PC-3 (cell line): ENCODE data around the gene NFKBIA. TPM values are rescaled to one million over a fixed set of nuclear protein-coding genes. Genes with fewer than 3 reads are reported as not detected.

ENCODE experiments used
- ATAC-seq: fragments of 200-7000 bp; cut with Tn5 transposase; 2 replicates; pipeline ENCODE4 v1.9.1; 2020; ENCODE audit warnings: mild to moderate bottlenecking, moderate library complexity
- BruUV-seq: library from RNA; stranded (reverse); fragments of 400-500 nt; replicated peaks from 2 replicates; lab custom pipeline; 2021; lab: Mats Ljungman, UMichigan
- CTCF ChIA-PET: fragments of 300-600 bp; sonication (Branson Sonifier 250); formaldehyde crosslinking; loops from one replicate; lab custom pipeline; 2022; ENCODE audit warnings: antibody characterized with exemption; lab: Charles Lee
- POLR2A ChIA-PET: fragments of 300-600 bp; sonication (Branson Sonifier 250); formaldehyde crosslinking; loops from one replicate; lab custom pipeline; 2022; ENCODE audit warnings: antibody characterized with exemption; ENCODE audit not compliant: unreplicated experiment; lab: Charles Lee
- DNase-seq: peaks from one replicate; pipeline ENCODE4 v3.0.0-alpha.2; 2015
- H2AFZ ChIP-seq: fragments of 300-600 bp; sonication (generic); 2 replicates; pipeline ENCODE4 v1.6.0; 2016; ENCODE audit warnings: antibody characterized with exemption, low read length
- H3F3A ChIP-seq: fragments of 300-600 bp; sonication (generic); one replicate; pipeline ENCODE4 v1.6.0; 2017; ENCODE audit warnings: antibody characterized with exemption, low read length, control low read depth, mild to moderate bottlenecking; ENCODE audit not compliant: unreplicated experiment
- H3K27ac ChIP-seq: fragments of 300-600 bp; sonication (generic); 2 replicates; pipeline ENCODE4 v1.5.1; 2016; ENCODE audit warnings: mild to moderate bottlenecking, low read length
- H3K27me3 ChIP-seq: fragments of 300-600 bp; sonication (generic); 2 replicates; pipeline ENCODE4 v1.6.1; 2016; ENCODE audit warnings: low read length, mixed read lengths
- H3K36me3 ChIP-seq: fragments of 300-600 bp; sonication (generic); 2 replicates; pipeline ENCODE4 v1.6.1; 2016; ENCODE audit warnings: low read depth, mixed run types, low read length, mixed read lengths
- H3K4me1 ChIP-seq: fragments of 300-600 bp; sonication (generic); 2 replicates; pipeline ENCODE4 v1.5.1; 2016; ENCODE audit warnings: low read length; ENCODE audit not compliant: insufficient read depth
- H3K4me2 ChIP-seq: fragments of 300-600 bp; sonication (generic); 2 replicates; pipeline ENCODE4 v1.6.0; 2016; ENCODE audit warnings: low read length
- H3K4me3 ChIP-seq: fragments of 300-600 bp; sonication (generic); 2 replicates; pipeline ENCODE4 v1.5.1; 2016; ENCODE audit warnings: mild to moderate bottlenecking, low read length, mixed read lengths
- H3K79me2 ChIP-seq: fragments of 300-600 bp; sonication (generic); 2 replicates; pipeline ENCODE4 v1.6.1; 2017; ENCODE audit warnings: low read length, mixed read lengths
- H3K9ac ChIP-seq: fragments of 300-600 bp; sonication (generic); 2 replicates; pipeline ENCODE4 v1.6.0; 2016; ENCODE audit warnings: mild to moderate bottlenecking, low read length
- H3K9me2 ChIP-seq: fragments of 300-600 bp; sonication (generic); replicated peaks from 2 replicates; pipeline ENCODE4 v1.6.1; 2016; ENCODE audit warnings: mixed run types, low read length, mixed read lengths
- H3K9me3 ChIP-seq: fragments of 300-600 bp; sonication (generic); 2 replicates; pipeline ENCODE4 v1.6.1; 2016; ENCODE audit warnings: low read length, mixed read lengths
- H4K20me1 ChIP-seq: fragments of 300-600 bp; sonication (generic); 2 replicates; pipeline ENCODE4 v1.6.1; 2016; ENCODE audit warnings: low read length, mixed read lengths
- CTCF ChIP-seq: fragments of 300-600 bp; sonication (generic); conservative IDR thresholded peaks from 2 replicates; pipeline ENCODE4 v1.5.1; 2017; ENCODE audit warnings: antibody characterized with exemption, low read depth, mild to moderate bottlenecking, low read length
- EZH2 ChIP-seq: fragments of 300-600 bp; sonication (generic); IDR thresholded peaks from one replicate; pipeline ENCODE4 v1.6.1; 2017; ENCODE audit warnings: antibody characterized with exemption, mild to moderate bottlenecking, low read length; ENCODE audit not compliant: unreplicated experiment
- EZH2phosphoT487 ChIP-seq: fragments of 300-600 bp; sonication (generic); IDR thresholded peaks from 2 replicates; pipeline ENCODE4 v1.6.1; 2018; ENCODE audit warnings: mild to moderate bottlenecking, antibody characterized with exemption, low read length, borderline replicate concordance
- intact Hi-C: fragments of 100-400 bp; cut with micrococcal nuclease; formaldehyde crosslinking; loops from 2 replicates; pipeline ENCODE4 v1.9.0; 2023
- total RNA-seq: library from RNA; depleted of rRNA; stranded (reverse); fragments of >200 nt; gene quantifications from 2 replicates; pipeline ENCODE4 v1.2.3, GENCODE V29; 2014

Gene NFKBIA
- total RNA-seq, 1 experiment from 2014 or later: 226 TPM

GRCh38 chr14:35406506-35407305, 2.2 kb upstream of the NFKBIA start:
- H3K27ac ChIP-seq: no peak overlapping the region
- CTCF ChIA-PET: interaction anchor here (1.8 to 2.5 kb wide), 2 partner anchors 37 to 177 kb away, joined by 7 to 10 read pairs; no protein-coding TSS in a partner anchor
- no peaks in the 10 kb centered on the region for H3K9me3 ChIP-seq
- no TSS peak for BruUV-seq
- POLR2A ChIA-PET: interaction anchor here (1.6 kb wide), 1 partner anchor 360 kb away, joined by 4 read pairs; the partner anchor contains the start of gene FAM177A1
- H3K9me2 ChIP-seq: no peaks in the 10 kb centered on the region
- no peaks in the 10 kb centered on the region for H3K27me3 ChIP-seq
- H2AFZ ChIP-seq: no peak overlapping the region
- H3K4me3 ChIP-seq: no peak overlapping the region
- peaks cover 28% of the 10 kb centered on the region for H3K79me2 ChIP-seq
- H4K20me1 ChIP-seq: peaks cover 19% of the 10 kb centered on the region
- H3K36me3 ChIP-seq: peaks cover 19% of the 10 kb centered on the region
- H3K9ac ChIP-seq: no peak overlapping the region
- TF ChIP-seq EZH2phosphoT487 (no peak), EZH2 (no peak), CTCF (peak; percentile 93)
- H3F3A ChIP-seq: no peaks in the 10 kb centered on the region
- ATAC-seq: peak; percentile 11
- DNase-seq: peak; percentile 90
- H3K4me1 ChIP-seq: peaks cover 34% of the 10 kb centered on the region
- peak overlapping the region; percentile 48 for H3K4me2 ChIP-seq
- intact Hi-C loops: loop anchor here (1.0 to 2.0 kb wide), 5 partner anchors 74 to 266 kb away; partner anchors contain the start of gene PSMA6

- intact Hi-C loops: loop anchor here (2.0 kb wide), 1 partner anchor 73 kb away; no protein-coding TSS in a partner anchor
- no peak overlapping the region for H3K4me3 ChIP-seq
- no peak overlapping the region for H3K4me2 ChIP-seq
- ChIA-PET POLR2A (interaction anchor here (1.2 to 3.3 kb wide), 3 partner anchors 114 to 360 kb away, joined by 4 to 143 read pairs (median 4); partner anchors contain the start of genes FAM177A1 and PSMA6), CTCF (interaction anchor here (1.8 to 2.5 kb wide), 2 partner anchors 36 to 176 kb away, joined by 7 to 10 read pairs; no protein-coding TSS in a partner anchor)
- no peak for ATAC-seq
- H3K4me1 ChIP-seq: peaks cover 34% of the 10 kb centered on the region
- peaks cover 5% of the 10 kb centered on the region for H3F3A ChIP-seq
- H3K27ac ChIP-seq: no peak overlapping the region
- no peak overlapping the region for H2AFZ ChIP-seq
- DNase-seq: no peak
- no TSS peak for BruUV-seq
- no peak overlapping the region for H3K9ac ChIP-seq
- H3K79me2 ChIP-seq: peaks cover 32% of the 10 kb centered on the region
- no peaks in the 10 kb centered on the region for H3K9me2 ChIP-seq
- peaks cover 25% of the 10 kb centered on the region for H4K20me1 ChIP-seq
- TF ChIP-seq EZH2: no peak
- TF ChIP-seq CTCF: no peak
- no peak for TF ChIP-seq EZH2phosphoT487
- H3K9me3 ChIP-seq: no peaks in the 10 kb centered on the region
- peaks cover 25% of the 10 kb centered on the region for H3K36me3 ChIP-seq
- no peaks in the 10 kb centered on the region for H3K27me3 ChIP-seq
These were observed 1.5 kb upstream of the NFKBIA start for GRCh38 chr14:35406090-35406489.
